GM21737 (cell line): ENCODE data around the gene TRIM56.
"Not testable (repeated sequence)": the region's sequence is repeated elsewhere in the genome, so short reads cannot be mapped to it uniquely, and the experiment has no call there.

Experiments
- ATAC-seq: cut with Tn5 transposase; IDR thresholded peaks from one replicate; pipeline ENCODE4 v1.9.1; 2021; ENCODE audit warnings: mild to moderate bottlenecking, moderate library complexity; ENCODE audit not compliant: unreplicated experiment

The TRIM56 gene

GRCh38 chr7:101111261-101111660 is 26.0 kb downstream of the TRIM56 start:
- no peak for ATAC-seq

DNA sequence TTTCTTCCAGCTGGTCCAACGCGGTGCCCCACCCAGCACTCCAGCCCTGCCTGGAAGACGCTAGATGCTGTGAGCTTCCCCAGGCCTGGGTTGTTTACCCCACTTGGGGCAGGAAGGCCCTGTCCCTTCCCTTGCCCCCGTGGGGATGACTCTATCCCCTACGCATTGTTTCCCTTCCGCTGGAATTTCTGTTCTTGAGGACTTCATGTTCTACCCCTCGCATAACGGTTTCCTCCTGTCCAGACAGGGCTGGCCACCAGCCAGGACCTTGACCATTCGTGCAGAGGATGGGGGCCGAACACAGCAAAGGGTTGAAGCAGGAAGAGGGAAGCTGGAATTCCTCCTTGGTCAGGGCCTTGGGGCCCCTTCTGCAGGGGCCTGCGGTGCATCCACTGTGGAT is 27.0 kb downstream of the TRIM56 start:
- no peak for ATAC-seq

DNA sequence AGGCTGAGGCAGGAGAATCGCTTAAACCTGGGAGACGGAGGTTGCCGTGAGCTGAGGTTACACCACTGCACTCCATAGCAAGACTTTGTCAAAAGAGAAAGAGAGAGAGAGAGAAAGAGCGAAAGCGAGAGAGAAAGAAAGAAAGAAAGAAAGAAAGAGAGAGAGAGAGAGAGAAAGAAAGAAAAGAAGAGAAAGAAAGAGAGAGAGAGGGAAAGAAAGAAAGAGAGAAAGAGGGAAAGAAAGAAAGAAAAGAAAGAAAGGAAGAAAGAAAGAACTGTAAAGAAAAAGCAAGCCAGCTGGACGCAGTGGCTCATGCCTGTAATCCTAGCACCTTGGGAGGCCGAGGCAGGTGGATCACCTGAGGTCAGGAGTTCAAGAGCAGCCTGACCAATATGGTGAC is 27.9 kb downstream of the TRIM56 start:
- not testable (repeated sequence) for ATAC-seq

DNA sequence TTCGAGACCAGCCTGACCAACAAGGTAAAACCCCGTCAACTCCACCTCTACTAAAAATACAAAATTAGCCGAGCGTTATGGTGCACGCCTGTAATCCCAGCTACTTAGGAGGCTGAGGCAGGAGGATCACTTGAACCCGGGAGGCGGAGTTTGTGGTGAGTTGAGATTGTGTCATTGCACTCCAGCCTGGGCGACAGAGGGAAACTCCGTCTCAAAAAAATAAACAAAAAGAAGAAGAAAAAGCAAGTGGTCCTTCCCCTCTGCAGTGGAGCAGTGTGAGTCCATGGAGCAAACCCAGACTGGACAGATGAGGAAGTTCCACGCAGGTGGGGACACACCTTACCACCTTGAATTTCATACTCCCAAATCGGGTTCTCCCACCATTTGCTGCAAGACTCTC is 28.6 kb downstream of the TRIM56 start:
- ATAC-seq: no peak

- no peak for ATAC-seq
Measured at GRCh38 chr7:101114492-101114891, 29.2 kb downstream of the TRIM56 start.

- ATAC-seq: no peak
Measured at GRCh38 chr7:101115215-101115614, 29.9 kb downstream of the TRIM56 start.

DNA sequence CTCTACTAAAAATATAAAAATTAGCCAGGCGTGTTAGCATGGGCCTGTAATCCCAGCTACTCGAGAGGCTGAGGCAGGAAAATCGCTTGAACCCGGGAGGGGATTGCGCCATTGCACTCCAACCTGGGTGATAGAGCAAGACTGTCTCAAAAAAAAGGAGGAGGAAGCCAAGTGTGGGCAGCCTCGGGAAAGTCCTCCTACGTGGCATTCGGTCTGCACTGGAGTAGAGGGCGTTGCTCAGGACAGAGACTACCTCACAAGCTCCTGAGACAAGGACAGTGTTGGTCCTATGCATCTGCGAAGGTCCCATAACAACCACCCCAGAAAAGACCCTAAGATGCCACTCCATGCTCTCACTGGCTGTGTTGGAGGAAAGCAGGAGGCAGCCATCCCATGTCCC is 31.6 kb downstream of the TRIM56 start:
- no peak for ATAC-seq

DNA sequence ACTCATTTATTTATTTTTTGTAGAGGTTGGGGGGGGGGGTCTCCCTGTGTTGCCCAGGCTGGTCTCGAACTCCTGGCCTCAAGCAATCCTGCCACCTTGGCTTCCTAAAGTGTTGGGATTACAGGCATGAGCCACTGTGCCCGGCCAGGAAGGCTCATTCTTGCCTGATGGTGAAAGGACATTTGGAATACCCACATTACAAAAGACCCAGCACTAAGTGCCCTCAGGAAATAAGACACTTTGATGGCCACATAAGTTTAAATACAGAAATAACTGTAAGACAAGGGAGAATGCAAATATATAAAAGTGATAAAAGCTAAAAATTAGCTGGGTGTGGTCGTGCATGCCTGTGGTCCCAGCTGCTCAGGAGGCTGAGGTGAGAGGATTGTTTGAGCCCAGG is 33.6 kb downstream of the TRIM56 start:
- ATAC-seq: no peak

DNA sequence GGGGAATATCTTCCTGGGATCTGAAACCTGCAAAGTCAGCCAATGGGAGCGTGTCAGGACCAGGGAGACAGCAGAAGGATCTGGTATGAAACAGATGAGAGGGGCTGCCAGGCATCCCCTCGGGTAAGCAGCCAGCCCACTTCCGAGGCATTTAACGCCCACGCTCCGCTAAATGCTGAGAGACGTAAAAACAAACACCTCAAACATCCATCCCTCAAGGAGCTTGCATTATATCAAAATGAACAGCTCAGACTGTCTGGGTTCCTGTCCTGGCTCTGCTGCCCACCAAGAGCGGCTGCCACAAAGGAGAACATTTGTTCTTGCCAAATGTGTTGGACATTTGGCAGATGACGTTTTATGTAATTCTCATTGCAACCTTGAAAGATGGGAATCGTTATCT is 34.6 kb downstream of the TRIM56 start:
- ATAC-seq: no peak

- no peak for ATAC-seq
Measured at GRCh38 chr7:101120315-101120714, 35.0 kb downstream of the TRIM56 start.

DNA sequence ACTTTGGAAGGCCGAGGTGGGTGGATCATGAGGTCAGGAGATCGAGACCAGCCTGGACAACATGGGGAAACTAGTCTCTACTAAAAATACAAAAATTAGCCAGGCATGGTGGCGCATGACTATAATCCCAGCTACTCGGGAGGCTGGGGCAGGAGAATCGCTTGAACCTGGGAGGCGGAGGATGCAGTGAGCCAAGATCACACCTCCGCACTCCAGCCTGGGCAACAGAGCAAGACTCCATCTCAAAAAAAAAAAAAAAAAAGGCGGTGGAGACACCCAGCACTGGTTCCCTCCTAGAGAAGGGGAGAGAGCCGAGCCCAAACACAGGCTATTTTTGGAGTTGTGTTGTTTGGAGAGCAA is 36.3 kb downstream of the TRIM56 start:
- ATAC-seq: not testable (repeated sequence)

GRCh38 chr7:101121991-101122932 is 37.0 kb downstream of the TRIM56 start:
- ATAC-seq: no peak

DNA sequence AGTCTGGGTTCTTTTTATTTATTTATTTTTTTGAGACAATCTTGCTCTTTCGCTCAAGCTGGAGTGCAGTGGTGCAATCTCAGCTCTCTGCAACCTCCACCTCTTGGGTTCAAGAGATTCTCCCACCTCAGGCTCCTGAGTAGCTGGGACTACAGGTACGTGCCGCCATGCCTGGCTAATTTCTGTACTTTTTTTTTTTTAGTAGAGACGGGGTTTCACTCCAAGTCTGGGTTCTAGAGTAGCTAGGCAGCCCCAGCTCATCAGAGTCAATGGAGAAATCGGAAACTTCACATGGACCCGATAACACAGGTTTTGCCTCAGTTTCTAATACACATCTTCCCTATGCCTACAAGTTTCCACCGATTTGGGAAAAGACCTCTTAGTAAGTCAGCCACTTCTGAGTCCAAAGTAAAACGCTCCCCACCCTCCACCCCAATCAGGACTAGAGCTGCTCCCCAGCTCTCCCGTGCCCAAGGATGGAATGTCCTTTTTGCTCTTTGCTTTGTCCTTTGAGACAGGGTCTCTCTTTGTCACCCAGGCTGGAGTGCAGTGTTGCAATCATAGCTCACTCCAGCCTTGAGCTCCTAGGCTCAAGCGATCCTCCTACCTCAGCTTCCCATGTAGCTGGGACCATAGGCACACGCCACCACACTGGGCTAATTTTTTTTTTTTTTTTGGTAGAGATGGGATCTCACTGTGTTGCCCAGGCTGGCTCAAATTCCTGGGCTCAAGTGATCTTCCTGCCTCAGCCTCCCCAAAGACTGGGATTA is 37.8 kb downstream of the TRIM56 start:
- no peak for ATAC-seq

DNA sequence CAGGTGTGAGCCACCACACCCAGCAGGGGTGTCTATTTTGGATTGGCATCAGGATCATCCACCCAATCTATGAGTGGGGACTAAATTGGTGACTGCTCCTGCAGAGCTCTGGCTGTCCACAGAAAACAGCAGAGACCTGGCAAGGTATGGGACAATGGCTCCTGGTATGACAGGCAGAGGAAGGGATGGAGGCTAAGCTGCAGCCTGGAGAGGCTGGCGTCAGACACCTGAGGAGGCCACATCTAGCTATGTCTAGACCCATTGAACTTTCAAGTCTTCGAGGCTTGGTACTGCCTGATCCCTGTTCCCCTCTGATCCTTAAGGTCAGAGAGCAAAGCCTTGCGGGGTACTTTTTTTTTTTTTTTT is 38.4 kb downstream of the TRIM56 start:
- ATAC-seq: no peak

- no peak for ATAC-seq
Measured at GRCh38 chr7:101124376-101125056, 39.2 kb downstream of the TRIM56 start.

DNA sequence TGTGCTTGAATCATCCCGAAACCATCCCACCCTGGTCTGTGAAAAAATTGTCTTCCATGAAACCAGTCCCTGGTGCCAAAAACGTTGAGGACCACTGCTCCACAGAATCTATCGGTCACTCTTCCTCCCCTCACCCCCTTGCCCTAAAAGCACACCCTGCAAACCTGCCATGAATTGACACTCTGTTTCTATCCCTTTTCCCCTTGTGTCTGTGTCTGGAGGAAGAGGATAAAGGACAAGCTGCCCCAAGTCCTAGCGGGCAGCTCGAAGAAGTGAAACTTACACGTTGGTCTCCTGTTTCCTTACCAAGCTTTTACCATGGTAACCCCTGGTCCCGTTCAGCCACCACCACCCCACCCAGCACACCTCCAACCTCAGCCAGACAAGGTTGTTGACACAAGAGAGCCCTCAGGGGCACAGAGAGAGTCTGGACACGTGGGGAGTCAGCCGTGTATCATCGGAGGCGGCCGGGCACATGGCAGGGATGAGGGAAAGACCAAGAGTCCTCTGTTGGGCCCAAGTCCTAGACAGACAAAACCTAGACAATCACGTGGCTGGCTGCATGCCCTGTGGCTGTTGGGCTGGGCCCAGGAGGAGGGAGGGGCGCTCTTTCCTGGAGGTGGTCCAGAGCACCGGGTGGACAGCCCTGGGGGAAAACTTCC is 40.8 kb downstream of the TRIM56 start:
- ATAC-seq: no peak

GRCh38 chr7:101126651-101127459 is 41.6 kb downstream of the TRIM56 start, which contains the start of gene SERPINE1:
Gene SERPINE1 (plus strand): TSS chr7:101127104. CDS start chr7:101128394, 1,290 bp downstream.
- ATAC-seq: peak; percentile 75

DNA sequence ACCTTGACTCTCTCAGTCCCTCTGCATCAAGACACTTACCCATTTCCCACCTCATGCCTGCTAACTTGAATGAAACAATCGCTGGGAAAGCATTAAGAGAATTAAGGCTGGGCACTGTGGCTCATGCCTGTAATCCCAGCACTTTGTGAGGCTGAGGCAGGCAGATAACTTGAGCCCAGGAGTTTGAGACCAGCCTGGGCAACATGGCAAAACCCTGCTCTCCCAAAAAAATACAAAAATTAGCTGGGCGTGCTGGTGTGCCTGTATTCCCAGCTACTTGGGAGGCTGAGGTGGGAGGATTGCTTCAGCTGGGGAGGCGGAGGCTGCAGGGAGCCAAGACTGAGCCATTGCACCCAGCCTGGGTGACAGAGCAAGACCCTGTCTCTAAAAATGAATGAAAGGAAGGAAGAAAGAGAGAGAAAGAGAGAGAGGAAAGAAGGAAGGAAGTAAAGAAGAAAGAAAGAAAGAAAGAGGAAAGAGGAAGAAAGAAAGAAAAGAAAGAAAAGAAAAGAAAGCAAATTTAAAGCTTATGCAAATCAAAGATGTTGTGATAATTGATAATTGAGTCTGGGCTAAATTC is 42.3 kb downstream of the TRIM56 start:
- ATAC-seq: no peak

- no peak for ATAC-seq
Measured at GRCh38 chr7:101128040-101128834, 43.0 kb downstream of the TRIM56 start.
